D721Med (cell line): Measurements from ENCODE around the gene CRYGB.

Experiments
- DNase-seq: peaks from one replicate; pipeline ENCODE4 v3.0.0; 2011; ENCODE audit warnings: low spot score; ENCODE audit not compliant: insufficient read length
- FAIRE-seq: peaks from 2 replicates; lab custom pipeline; 2011; peaks lifted over from hg19 to GRCh38; lab: Jason Lieb, UNC
- TF ChIP-seq, protein P1 (sequence below): IDR thresholded peaks from 2 replicates; pipeline ENCODE4 v1.5.1; 2012; ENCODE audit warnings: mild to moderate bottlenecking, control low read depth; ENCODE audit not compliant: insufficient read depth; ENCODE audit errors: missing control alignments

CRYGB gene, protein sequence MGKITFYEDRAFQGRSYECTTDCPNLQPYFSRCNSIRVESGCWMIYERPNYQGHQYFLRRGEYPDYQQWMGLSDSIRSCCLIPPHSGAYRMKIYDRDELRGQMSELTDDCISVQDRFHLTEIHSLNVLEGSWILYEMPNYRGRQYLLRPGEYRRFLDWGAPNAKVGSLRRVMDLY

DNA sequence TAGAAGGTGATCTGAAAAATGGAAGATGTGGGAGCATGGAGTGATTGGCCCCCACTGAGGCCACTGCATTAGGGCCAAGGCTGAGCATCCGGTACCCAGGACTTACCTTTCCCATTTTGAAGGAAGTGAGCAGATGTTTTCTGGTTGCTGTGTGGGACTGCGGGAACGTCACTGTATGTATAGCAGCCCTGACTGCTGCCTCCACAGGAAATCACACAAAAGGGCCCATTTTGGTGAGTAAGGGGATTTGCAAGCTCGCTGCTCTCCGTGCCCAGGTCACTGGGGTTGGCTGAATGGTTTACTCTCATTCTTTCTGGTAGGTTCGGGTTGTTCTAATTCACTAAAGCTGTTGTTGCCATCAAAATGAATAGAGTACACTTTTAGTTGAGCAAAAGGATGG is at the start of gene CRYGB:
Gene CRYGB (minus strand): TSS at position 153 of the 400 bp plus-strand sequence. CDS start 38 bp downstream, at position 115.
- TF ChIP-seq, protein P1, sequence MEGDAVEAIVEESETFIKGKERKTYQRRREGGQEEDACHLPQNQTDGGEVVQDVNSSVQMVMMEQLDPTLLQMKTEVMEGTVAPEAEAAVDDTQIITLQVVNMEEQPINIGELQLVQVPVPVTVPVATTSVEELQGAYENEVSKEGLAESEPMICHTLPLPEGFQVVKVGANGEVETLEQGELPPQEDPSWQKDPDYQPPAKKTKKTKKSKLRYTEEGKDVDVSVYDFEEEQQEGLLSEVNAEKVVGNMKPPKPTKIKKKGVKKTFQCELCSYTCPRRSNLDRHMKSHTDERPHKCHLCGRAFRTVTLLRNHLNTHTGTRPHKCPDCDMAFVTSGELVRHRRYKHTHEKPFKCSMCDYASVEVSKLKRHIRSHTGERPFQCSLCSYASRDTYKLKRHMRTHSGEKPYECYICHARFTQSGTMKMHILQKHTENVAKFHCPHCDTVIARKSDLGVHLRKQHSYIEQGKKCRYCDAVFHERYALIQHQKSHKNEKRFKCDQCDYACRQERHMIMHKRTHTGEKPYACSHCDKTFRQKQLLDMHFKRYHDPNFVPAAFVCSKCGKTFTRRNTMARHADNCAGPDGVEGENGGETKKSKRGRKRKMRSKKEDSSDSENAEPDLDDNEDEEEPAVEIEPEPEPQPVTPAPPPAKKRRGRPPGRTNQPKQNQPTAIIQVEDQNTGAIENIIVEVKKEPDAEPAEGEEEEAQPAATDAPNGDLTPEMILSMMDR = no peak
- FAIRE-seq (no peak), DNase-seq (no peak)

DNA sequence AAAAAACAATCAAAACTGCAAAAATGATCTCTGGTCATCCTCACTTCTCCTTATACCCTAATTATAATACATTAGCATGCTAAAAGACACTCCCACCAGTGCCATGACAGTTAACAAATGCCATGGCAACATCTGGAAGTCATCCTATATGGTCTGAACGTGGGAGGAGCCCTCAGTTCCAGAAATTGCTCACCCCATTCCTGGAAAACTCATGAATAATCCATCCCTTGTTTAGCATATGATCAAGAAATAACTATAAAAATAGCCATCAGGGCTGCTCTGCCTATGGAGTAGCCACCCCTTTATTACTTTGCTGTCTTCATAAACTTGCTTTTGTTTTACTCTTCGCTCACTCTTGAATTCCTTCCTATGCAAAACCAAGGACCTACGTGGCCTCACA is 49.6 kb upstream of the CRYGB start:
- FAIRE-seq (no peak), DNase-seq (no peak)
- TF ChIP-seq, protein P1 = no peak

DNA sequence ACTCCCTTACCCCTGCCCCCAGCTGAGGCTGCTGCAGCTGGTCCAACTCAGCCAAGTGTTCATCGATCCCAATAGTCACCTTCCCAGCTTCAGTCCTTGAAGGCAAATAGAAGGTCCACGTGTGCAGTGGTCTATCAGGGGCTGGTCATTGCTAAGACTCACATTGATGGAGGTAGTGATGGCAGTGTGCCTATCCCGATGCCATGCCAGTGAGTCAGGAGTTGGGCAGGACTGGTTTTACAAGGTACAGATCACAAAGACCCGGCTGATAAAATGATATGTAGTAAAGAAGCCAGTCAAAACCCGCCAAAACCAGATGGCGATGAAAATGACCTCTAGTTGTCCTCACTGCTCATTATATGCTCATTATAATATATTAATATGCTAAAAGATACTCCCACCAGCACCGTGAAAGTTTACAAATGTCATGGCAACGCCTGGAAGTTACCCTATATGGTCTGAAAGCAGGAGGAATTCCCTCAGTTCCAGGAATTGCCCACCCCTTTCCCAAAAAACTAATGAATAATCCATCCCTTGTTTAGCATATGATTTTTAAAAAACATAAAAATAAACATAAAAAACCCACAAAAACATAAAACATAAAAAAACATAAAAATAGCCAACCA is 46.8 kb upstream of the CRYGB start:
- DNase-seq = no peak
- FAIRE-seq = no peak
- TF ChIP-seq, protein P1 = no peak

DNA sequence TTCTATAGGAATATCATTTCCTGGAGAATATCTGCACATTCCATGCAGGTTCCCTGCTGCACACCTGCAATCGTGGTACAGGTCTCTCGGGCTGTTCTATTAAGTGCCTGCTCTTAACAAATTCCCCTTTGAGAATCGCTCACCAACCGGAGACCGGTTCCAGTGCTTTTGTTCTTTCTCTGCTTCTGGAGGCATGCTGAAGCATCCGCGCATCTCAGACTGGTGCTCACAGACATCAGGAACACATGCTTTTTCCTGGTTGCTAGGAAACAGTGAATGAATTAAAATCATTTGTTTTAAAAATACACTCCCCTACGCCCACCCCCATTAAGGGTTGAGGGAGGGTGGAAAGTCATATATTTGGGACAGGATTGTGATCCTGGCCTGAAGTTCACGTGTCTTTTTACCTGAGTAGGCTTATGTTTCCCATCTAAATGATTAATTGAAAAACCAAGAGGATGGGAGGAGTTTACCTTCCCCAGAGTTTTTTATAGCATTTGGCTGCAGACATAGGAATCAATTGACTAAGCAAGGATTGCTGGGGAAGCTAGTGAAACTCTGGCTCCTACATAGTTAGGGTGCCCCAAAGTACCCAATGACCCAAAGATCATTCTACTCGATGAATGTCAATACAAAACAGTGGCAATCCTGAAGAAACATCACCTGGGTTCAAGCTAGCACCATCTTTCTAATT is 44.0 kb upstream of the CRYGB start, which contains the start of gene C2orf80:
Gene C2orf80 (minus strand): TSS at position 221 of the 694 bp plus-strand sequence. CDS start 3,044 bp downstream, outside the sequence.
- FAIRE-seq (no peak), DNase-seq (no peak)
- TF ChIP-seq, protein P1 = no peak

DNA sequence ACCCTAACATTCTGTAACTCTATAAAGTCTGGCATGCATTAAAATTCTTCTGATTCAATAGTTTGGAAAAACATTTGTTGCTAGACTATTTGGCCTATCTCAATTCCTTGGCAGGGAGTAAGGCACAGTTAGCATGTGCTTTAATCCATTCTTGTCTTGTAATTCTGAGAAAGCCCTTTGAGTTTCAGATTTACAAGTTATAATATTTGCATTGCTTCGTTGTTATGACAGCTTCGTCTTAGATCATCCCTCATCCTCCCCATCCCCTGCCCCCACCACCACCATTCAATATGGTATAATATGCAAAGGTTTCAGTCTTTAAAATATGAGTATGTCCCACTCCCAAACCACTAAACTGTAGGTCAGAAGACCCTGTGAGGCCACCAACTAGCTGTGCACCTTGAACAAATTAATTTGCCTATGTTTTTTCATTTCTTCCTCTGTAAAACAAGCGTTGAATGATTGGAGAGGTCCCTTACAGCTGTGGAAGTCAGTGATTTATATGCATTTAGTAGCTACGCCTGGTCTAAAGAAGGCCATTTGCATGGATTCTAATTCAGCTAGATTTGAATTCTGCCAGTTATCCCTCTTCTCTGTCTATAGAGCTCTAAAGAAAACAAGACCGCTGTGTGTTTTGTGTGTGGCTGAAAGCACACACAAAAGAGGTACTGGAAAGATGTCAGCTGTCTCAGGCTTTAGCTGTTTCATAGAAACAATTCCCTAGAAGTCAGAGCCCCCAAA is 43.3 kb upstream of the CRYGB start:
- DNase-seq (no peak), FAIRE-seq (no peak)
- TF ChIP-seq, protein P1 = no peak

DNA sequence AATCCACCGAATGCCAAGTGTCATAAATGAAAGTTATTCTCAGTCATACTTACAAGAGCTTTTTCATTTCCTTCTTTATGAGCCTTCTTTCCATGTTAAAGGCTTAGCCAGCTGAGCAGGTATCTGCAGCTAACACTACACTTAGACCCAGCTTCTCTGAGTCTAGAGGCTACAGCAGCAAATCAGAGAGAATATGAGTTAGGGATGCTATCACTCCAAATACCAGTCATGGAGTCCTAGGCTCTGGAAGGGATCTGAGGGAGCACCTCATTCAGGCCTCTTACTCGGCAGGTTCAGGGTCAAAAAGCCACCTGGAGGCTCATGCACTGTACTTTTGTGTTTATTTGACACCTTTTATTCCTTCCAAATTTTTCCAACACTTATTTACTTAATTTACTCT is 40.9 kb upstream of the CRYGB start:
- FAIRE-seq = no peak
- TF ChIP-seq, protein P1 = no peak

More for the DNA sequence above, 40.9 kb upstream of the CRYGB start:
- no peak for DNase-seq
